Loucy (cell line): ENCODE data around the gene EPHA6.
"Not testable (repeated sequence)": the region's sequence is repeated elsewhere in the genome, so short reads cannot be mapped to it uniquely, and the experiment has no call there.

Experiments
- H2AFZ ChIP-seq: fragments of 200-600 bp; sonication (generic); 2 replicates; pipeline ENCODE4 v1.6.0; 2016; ENCODE audit warnings: antibody characterized with exemption, mild to moderate bottlenecking, low read length, moderate library complexity
- H3F3A ChIP-seq: fragments of 200-600 bp; 2 replicates; pipeline ENCODE4 v1.6.0; 2016; ENCODE audit warnings: antibody characterized with exemption, low read depth, mild to moderate bottlenecking
- H3K27me3 ChIP-seq: fragments of 200-600 bp; sonication (generic); 2 replicates; pipeline ENCODE4 v1.6.1; 2014; ENCODE audit warnings: low read length, mild to moderate bottlenecking; ENCODE audit not compliant: insufficient read depth, poor library complexity, severe bottlenecking
- H3K36me3 ChIP-seq: fragments of 200-600 bp; sonication (generic); 2 replicates; pipeline ENCODE4 v1.6.1; 2016; ENCODE audit warnings: low read length; ENCODE audit not compliant: insufficient read depth
- H3K4me1 ChIP-seq: fragments of 200-600 bp; sonication (generic); 2 replicates; pipeline ENCODE4 v1.5.1; 2014; ENCODE audit warnings: low read length, mild to moderate bottlenecking; ENCODE audit not compliant: insufficient read depth, poor library complexity, severe bottlenecking
- H3K4me2 ChIP-seq: fragments of 200-600 bp; sonication (generic); 2 replicates; pipeline ENCODE4 v1.6.0; 2014; ENCODE audit warnings: antibody characterized with exemption, low read length, low read depth, mild to moderate bottlenecking; ENCODE audit not compliant: poor library complexity, severe bottlenecking
- H3K4me3 ChIP-seq: fragments of 200-600 bp; sonication (generic); 2 replicates; pipeline ENCODE4 v1.5.1; 2014; ENCODE audit warnings: low read length, mild to moderate bottlenecking, mixed read lengths; ENCODE audit not compliant: poor library complexity, severe bottlenecking
- H3K79me2 ChIP-seq: fragments of 200-600 bp; sonication (generic); 2 replicates; pipeline ENCODE4 v1.6.1; 2014; ENCODE audit warnings: low read length; ENCODE audit not compliant: insufficient read depth
- H3K9ac ChIP-seq: fragments of 200-600 bp; sonication (generic); 2 replicates; pipeline ENCODE4 v1.6.0; 2014; ENCODE audit warnings: mild to moderate bottlenecking, low read depth, low read length, moderate library complexity; ENCODE audit not compliant: poor library complexity, severe bottlenecking
- H3K9me2 ChIP-seq: fragments of 200-600 bp; sonication (generic); replicated peaks from 2 replicates; pipeline ENCODE4 v1.6.1; 2016; ENCODE audit warnings: low read depth, low read length, mixed read lengths
- H3K9me3 ChIP-seq: fragments of 200-600 bp; sonication (generic); 2 replicates; pipeline ENCODE4 v1.6.1; 2014; ENCODE audit warnings: mild to moderate bottlenecking, antibody characterized with exemption, low read length, low read depth; ENCODE audit not compliant: insufficient read depth
- H4K20me1 ChIP-seq: fragments of 200-600 bp; sonication (generic); 2 replicates; pipeline ENCODE4 v1.6.0; 2014; ENCODE audit warnings: antibody characterized with exemption, low read length, mild to moderate bottlenecking; ENCODE audit not compliant: insufficient read depth, poor library complexity, severe bottlenecking
- CTCF ChIP-seq: fragments of 200-600 bp; sonication (generic); conservative IDR thresholded peaks from 2 replicates; pipeline ENCODE4 v1.5.1; 2014; ENCODE audit warnings: mild to moderate bottlenecking, antibody characterized with exemption, low read length
- EZH2phosphoT487 ChIP-seq: fragments of 200-600 bp; IDR thresholded peaks from 2 replicates; pipeline ENCODE4 v1.6.1; 2018; ENCODE audit warnings: antibody characterized with exemption, mild to moderate bottlenecking, moderate library complexity, borderline replicate concordance

EPHA6 gene

GRCh38 chr3:97265237-97266005, 451.0 kb downstream of the EPHA6 start:
- no peaks in the 10 kb centered on the region for H3K4me1 ChIP-seq
- TF ChIP-seq EZH2phosphoT487 (no peak), CTCF (no peak)

GRCh38 chr3:97269202-97269601, 454.8 kb downstream of the EPHA6 start:
- Histone ChIP-seq H3K4me1 (no peaks in the 10 kb centered on the region), H3K9ac (no peak overlapping the region), H3K4me2 (no peak overlapping the region), H4K20me1 (no peaks in the 10 kb centered on the region), H3K79me2 (no peaks in the 10 kb centered on the region), H3K36me3 (no peaks in the 10 kb centered on the region), H3K27me3 (no peaks in the 10 kb centered on the region), H3K4me3 (no peak overlapping the region), H3K9me2 (no peaks in the 10 kb centered on the region), H3K9me3 (no peaks in the 10 kb centered on the region), H3F3A (no peaks in the 10 kb centered on the region), H2AFZ (no peak overlapping the region)
- no peak for TF ChIP-seq CTCF
- no peak for TF ChIP-seq EZH2phosphoT487

More at GRCh38 chr3:97265237-97266005, 451.0 kb downstream of the EPHA6 start:
- Histone ChIP-seq H3K4me3 (no peak overlapping the region), H2AFZ (no peak overlapping the region), H3K9me2 (no peaks in the 10 kb centered on the region), H3K4me2 (no peak overlapping the region), H3K9ac (no peak overlapping the region), H3F3A (no peaks in the 10 kb centered on the region), H3K9me3 (no peaks in the 10 kb centered on the region), H3K27me3 (no peaks in the 10 kb centered on the region), H4K20me1 (no peaks in the 10 kb centered on the region), H3K36me3 (no peaks in the 10 kb centered on the region), H3K79me2 (no peaks in the 10 kb centered on the region)

GRCh38 chr3:97276879-97277550, 462.6 kb downstream of the EPHA6 start:
- H4K20me1 ChIP-seq, H3K9me3 ChIP-seq, H3K36me3 ChIP-seq, H2AFZ ChIP-seq, H3K27me3 ChIP-seq, H3K9me2 ChIP-seq, H3K9ac ChIP-seq, H3F3A ChIP-seq, H3K4me1 ChIP-seq, H3K4me2 ChIP-seq, H3K4me3 ChIP-seq, H3K79me2 ChIP-seq: not testable (repeated sequence)
